Endothelial cell of umbilical vein (primary cell): ENCODE data around the gene USP48. TPM values are rescaled to one million over a fixed set of nuclear protein-coding genes. Genes with fewer than 3 reads are reported as not detected.
A peak's percentile ranks its signal among the peaks of the same experiment; 100 is the strongest.

ENCODE experiments used
- BruUV-seq: library from RNA; stranded (reverse); fragments of 400-500 nt; replicated peaks from 2 replicates; lab custom pipeline; 2021; lab: Mats Ljungman, UMichigan
- CTCF ChIA-PET: fragments of 300-600, 350-600 bp; sonication (Branson Sonifier 250); formaldehyde crosslinking; loops from one replicate; lab custom pipeline; 2021; ENCODE audit warnings: antibody characterized with exemption, inconsistent platforms; lab: Charles Lee
- POLR2A ChIA-PET: fragments of 300-600, 350-600 bp; sonication (Branson Sonifier 250); formaldehyde crosslinking; loops from one replicate; lab custom pipeline; 2021; ENCODE audit warnings: antibody characterized with exemption, inconsistent platforms; lab: Charles Lee
- DNase-seq: peaks from one replicate; pipeline ENCODE4 v3.0.0-alpha.2; 2011; ENCODE audit warnings: low read depth, low spot score
- FAIRE-seq: peaks from 2 replicates; lab custom pipeline; 2011; peaks lifted over from hg19 to GRCh38; lab: Jason Lieb, UNC
- H2AFZ ChIP-seq: 2 replicates; pipeline ENCODE4 v1.6.0; 2012; ENCODE audit warnings: low read depth, low read length, control low read depth, inconsistent platforms
- H3K27ac ChIP-seq: 2 replicates; pipeline ENCODE4 v1.5.1; 2011; ENCODE audit warnings: low read depth, mild to moderate bottlenecking, control low read depth, low read length, moderate library complexity; ENCODE audit not compliant: insufficient read depth
- H3K27me3 ChIP-seq, 2 experiments: 2 replicates each; pipeline versions ENCODE4 v1.6.0 to v1.6.1; 2011; ENCODE audit warnings: low read length in 2 of 2, mixed read lengths in 1 of 2; ENCODE audit not compliant: control insufficient read depth in 2 of 2, insufficient read depth in 2 of 2
- H3K36me3 ChIP-seq, 2 experiments: 2 replicates in 1 of 2; 3 replicates in 1 of 2; pipeline ENCODE4 v1.5.1; 2011; ENCODE audit warnings: low read length in 2 of 2, mild to moderate bottlenecking in 1 of 2, moderate library complexity in 1 of 2; ENCODE audit not compliant: control insufficient read depth in 2 of 2, insufficient read depth in 2 of 2; ENCODE audit errors: extremely low read depth in 1 of 2
- H3K4me1 ChIP-seq: 3 replicates; pipeline ENCODE4 v1.5.1; 2011; ENCODE audit warnings: mild to moderate bottlenecking, low read length; ENCODE audit not compliant: control insufficient read depth, insufficient read depth; ENCODE audit errors: extremely low read depth
- H3K4me2 ChIP-seq: 2 replicates; pipeline ENCODE4 v1.6.1; 2011; ENCODE audit warnings: low read length, control low read depth, mixed read lengths; ENCODE audit not compliant: insufficient read depth
- H3K4me3 ChIP-seq, 3 experiments: fragments of 200-600 bp in 1 of 3; sonication (generic), shearing (Covaris generic) in 1 of 3; replicated peaks in 1 of 3; 2 replicates each; pipeline ENCODE4 v1.5.1; 2011 to 2016; ENCODE audit warnings: control low read depth in 3 of 3, low read length in 3 of 3, mild to moderate bottlenecking in 2 of 3, inconsistent platforms in 1 of 3, low read depth in 1 of 3, moderate library complexity in 1 of 3; ENCODE audit not compliant: insufficient read depth in 1 of 3
- H3K79me2 ChIP-seq: 2 replicates; pipeline ENCODE4 v1.6.0; 2012; ENCODE audit warnings: low read length, inconsistent platforms; ENCODE audit not compliant: control insufficient read depth, insufficient read depth
- H3K9ac ChIP-seq: replicated peaks from 2 replicates; pipeline ENCODE3; 2011; ENCODE audit warnings: low read length, control low read depth; ENCODE audit not compliant: insufficient read depth; ENCODE audit errors: extremely low read depth
- H3K9me1 ChIP-seq: replicated peaks from 3 replicates; pipeline ENCODE4 v1.6.0; 2011; ENCODE audit warnings: mild to moderate bottlenecking, low read length; ENCODE audit not compliant: control insufficient read depth, insufficient read depth; ENCODE audit errors: extremely low read depth
- H3K9me3 ChIP-seq: replicated peaks from 2 replicates; pipeline ENCODE4 v1.5.1; 2012; ENCODE audit warnings: low read length, inconsistent platforms; ENCODE audit not compliant: control insufficient read depth, insufficient read depth
- H4K20me1 ChIP-seq: replicated peaks from 2 replicates; pipeline ENCODE3; 2011; ENCODE audit warnings: mild to moderate bottlenecking, low read length; ENCODE audit not compliant: control insufficient read depth, insufficient read depth; ENCODE audit errors: extremely low read depth
- EZH2 ChIP-seq: IDR thresholded peaks from 2 replicates; pipeline ENCODE4 v1.6.1; 2012; ENCODE audit warnings: borderline replicate concordance, low read depth, mild to moderate bottlenecking, moderate library complexity, low read length, inconsistent platforms; ENCODE audit not compliant: severe bottlenecking
- FOS ChIP-seq: IDR thresholded peaks from 2 replicates; pipeline ENCODE4 v1.6.1; 2011; ENCODE audit warnings: mild to moderate bottlenecking, low read length, moderate library complexity, borderline replicate concordance; ENCODE audit not compliant: insufficient read depth
- GATA2 ChIP-seq: IDR thresholded peaks from 2 replicates; pipeline ENCODE4 v1.7.0; 2011; ENCODE audit warnings: low read depth, mild to moderate bottlenecking, moderate library complexity, mixed read lengths, low read length; ENCODE audit not compliant: insufficient read length, insufficient read depth
- JUN ChIP-seq: IDR thresholded peaks from 2 replicates; pipeline ENCODE4 v1.6.1; 2011; ENCODE audit warnings: borderline replicate concordance, low read depth; ENCODE audit not compliant: insufficient read length, insufficient read depth
- MYC ChIP-seq: IDR thresholded peaks from one replicate; pipeline ENCODE4 v1.6.1; 2011; ENCODE audit warnings: mild to moderate bottlenecking, low read depth, low read length
- POLR2A ChIP-seq: IDR thresholded peaks from 2 replicates; pipeline ENCODE4 v1.6.1; 2012; ENCODE audit warnings: low read depth, mild to moderate bottlenecking, control low read depth, low read length
- POLR2AphosphoS5 ChIP-seq: IDR thresholded peaks from 2 replicates; pipeline ENCODE4 v1.6.1; 2012; ENCODE audit warnings: low read depth, mild to moderate bottlenecking, control low read depth, low read length, moderate library complexity; ENCODE audit not compliant: insufficient read depth
- dilution Hi-C: fragments of 300-500 bp; cut with MboI; formaldehyde crosslinking; loops from one replicate; pipeline ENCODE4 v1.15.0; 2019; ENCODE audit warnings: low sequenced_read_pairs; ENCODE audit not compliant: extremely low pct_ligation_motif_present
- intact Hi-C: fragments of 100-400 bp; cut with micrococcal nuclease; formaldehyde crosslinking; loops from one replicate; pipeline ENCODE4 v1.10.0; 2022
- polyA plus RNA-seq, 4 experiments: library from polyadenylated mRNA; depleted of rRNA in 3 of 4; stranded (reverse) in 3 of 4; unstranded in 1 of 4; fragments of >200 nt; gene quantifications; 2 replicates each; pipeline versions ENCODE4 v1.2.1 to v1.2.3, GENCODE V29; 2011 to 2012; ENCODE audit warnings: missing spikeins in 1 of 4
- total RNA-seq: library from RNA; stranded (reverse); gene quantifications from 2 replicates; pipeline ENCODE4 v1.2.3, GENCODE V29; 2021
- TF ChIP-seq, protein P1 (sequence below), 2 donors: IDR thresholded peaks; 1 replicate in 1 of 2; 2 replicates in 1 of 2; pipeline ENCODE4 v1.5.1; 2011; ENCODE audit warnings: low read length in 2 of 2, mild to moderate bottlenecking in 2 of 2, moderate library complexity in 2 of 2, control low read depth in 1 of 2, inconsistent platforms in 1 of 2, low read depth in 1 of 2; ENCODE audit not compliant: insufficient read depth in 1 of 2; ENCODE audit errors: extremely low read depth in 1 of 2
- TF ChIP-seq, protein P2 (sequence below): IDR thresholded peaks from 2 replicates; pipeline ENCODE4 v1.6.1; 2011; ENCODE audit not compliant: insufficient read depth, insufficient read length

Gene USP48
- total and polyA plus RNA-seq, 2 donors (not counting 3 experiments of a cell fraction or from before 2014, with no cell fraction given): 27.2 to 149 TPM

DNA sequence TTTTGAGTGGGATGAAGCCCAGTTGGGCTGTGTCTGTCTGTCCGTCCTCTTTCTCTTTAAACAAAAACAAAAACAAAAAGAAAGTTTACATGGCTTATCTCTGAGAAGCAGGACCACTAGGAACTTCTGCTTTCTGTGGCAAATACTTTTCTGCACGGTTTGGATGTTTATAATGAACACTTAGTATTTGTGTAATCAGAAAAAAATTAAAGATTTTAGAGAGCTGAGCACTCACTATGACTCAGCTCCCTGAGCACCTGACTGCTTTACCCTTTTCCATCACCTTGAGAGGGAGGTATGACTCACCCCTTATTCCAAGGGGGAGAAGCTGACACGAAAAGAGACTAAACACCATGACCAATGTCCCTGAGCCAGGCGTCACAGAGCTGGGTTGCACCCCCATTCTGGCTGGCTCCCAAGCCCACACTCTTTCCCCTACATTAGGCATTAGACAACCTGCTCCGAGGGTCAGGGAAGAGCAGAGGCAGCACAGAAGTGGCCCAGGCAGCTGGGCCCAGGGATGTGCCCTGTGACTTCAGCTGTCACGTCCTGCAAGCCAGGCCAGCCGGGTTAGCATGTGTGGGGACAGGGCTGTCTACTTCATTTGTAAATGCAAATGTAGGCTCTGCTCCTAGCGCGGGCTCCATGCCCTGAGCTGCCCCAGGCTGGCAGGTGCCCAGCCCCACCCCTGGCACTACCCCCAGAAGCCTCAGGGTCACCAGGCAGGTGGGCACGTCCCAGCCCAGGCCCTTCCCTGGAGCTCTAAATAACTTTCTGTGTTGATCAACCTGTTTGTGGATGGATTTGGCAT, 144.2 kb downstream of the USP48 start:
- DNase-seq (no peak), FAIRE-seq (no peak)
- ChIA-PET POLR2A (no interaction called here), CTCF (interaction anchor here (1.0 kb wide), 1 partner anchor 20 kb away, joined by 3 read pairs; no protein-coding TSS in a partner anchor)
- H4K20me1 ChIP-seq: no peaks in the 10 kb centered on the region
- no peak overlapping the region for H3K4me2 ChIP-seq
- H3K9me3 ChIP-seq: no peaks in the 10 kb centered on the region
- no peak overlapping the region for H3K9ac ChIP-seq
- no peaks in the 10 kb centered on the region for H3K36me3 ChIP-seq
- BruUV-seq: no TSS peak
- TF ChIP-seq FOS: peak; percentile 10
- TF ChIP-seq, protein P1, sequence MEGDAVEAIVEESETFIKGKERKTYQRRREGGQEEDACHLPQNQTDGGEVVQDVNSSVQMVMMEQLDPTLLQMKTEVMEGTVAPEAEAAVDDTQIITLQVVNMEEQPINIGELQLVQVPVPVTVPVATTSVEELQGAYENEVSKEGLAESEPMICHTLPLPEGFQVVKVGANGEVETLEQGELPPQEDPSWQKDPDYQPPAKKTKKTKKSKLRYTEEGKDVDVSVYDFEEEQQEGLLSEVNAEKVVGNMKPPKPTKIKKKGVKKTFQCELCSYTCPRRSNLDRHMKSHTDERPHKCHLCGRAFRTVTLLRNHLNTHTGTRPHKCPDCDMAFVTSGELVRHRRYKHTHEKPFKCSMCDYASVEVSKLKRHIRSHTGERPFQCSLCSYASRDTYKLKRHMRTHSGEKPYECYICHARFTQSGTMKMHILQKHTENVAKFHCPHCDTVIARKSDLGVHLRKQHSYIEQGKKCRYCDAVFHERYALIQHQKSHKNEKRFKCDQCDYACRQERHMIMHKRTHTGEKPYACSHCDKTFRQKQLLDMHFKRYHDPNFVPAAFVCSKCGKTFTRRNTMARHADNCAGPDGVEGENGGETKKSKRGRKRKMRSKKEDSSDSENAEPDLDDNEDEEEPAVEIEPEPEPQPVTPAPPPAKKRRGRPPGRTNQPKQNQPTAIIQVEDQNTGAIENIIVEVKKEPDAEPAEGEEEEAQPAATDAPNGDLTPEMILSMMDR (IDR thresholded peaks at IDR 0.05; ENCODE audit: extremely low read depth in 1 of 2, insufficient read depth in 1 of 2, low read depth in 1 of 2, low read length in 2 of 2): no peak
- no peaks in the 10 kb centered on the region for H3K4me1 ChIP-seq
- no peaks in the 10 kb centered on the region for H3K9me1 ChIP-seq
- no peak overlapping the region for H3K4me3 ChIP-seq
- no peak overlapping the region for H3K27ac ChIP-seq
- H2AFZ ChIP-seq: no peak overlapping the region
- dilution Hi-C loops (no loop called here), intact Hi-C loops (no loop called here)
- H3K27me3 ChIP-seq: peaks cover 0 to 3% of the 10 kb centered on the region in 2 experiments
- H3K79me2 ChIP-seq: no peaks in the 10 kb centered on the region

DNA sequence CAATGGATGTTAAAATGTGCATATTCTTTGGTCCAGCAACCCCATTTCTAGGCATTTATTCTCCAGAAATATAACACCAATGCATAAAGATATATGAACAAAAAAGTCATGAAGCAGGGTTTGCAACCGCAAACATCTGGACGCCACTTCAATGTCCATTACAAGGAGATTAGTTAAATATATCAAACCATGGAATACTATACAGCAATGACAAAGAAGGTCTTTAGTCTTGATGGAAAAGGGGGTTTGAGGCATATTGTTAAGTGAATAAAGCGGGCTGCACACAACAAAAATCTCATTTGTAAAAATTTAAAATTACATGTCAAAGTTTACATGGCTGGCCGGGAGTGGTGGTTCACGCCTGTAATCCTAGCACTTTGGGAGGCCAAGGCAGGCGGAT, 145.4 kb downstream of the USP48 start:
- CTCF ChIA-PET: interaction anchor here (0.7 to 1.3 kb wide), 2 partner anchors 27 to 1069 kb away, joined by 3 read pairs; no protein-coding TSS in a partner anchor
- POLR2A ChIA-PET: no interaction called here
- no peak overlapping the region for H3K27ac ChIP-seq
- H2AFZ ChIP-seq: no peak overlapping the region
- no peak overlapping the region for H3K9ac ChIP-seq
- H3K27me3 ChIP-seq: peaks cover 0 to 3% of the 10 kb centered on the region in 2 experiments
- H3K9me1 ChIP-seq: no peaks in the 10 kb centered on the region
- DNase-seq (no peak), FAIRE-seq (no peak)
- no peaks in the 10 kb centered on the region for H3K79me2 ChIP-seq
- H3K9me3 ChIP-seq: no peaks in the 10 kb centered on the region
- intact Hi-C loops: no loop called here
- H3K4me3 ChIP-seq: no peak overlapping the region
- H4K20me1 ChIP-seq: no peaks in the 10 kb centered on the region
- H3K36me3 ChIP-seq: no peaks in the 10 kb centered on the region
- no peaks in the 10 kb centered on the region for H3K4me1 ChIP-seq
- dilution Hi-C loops: no loop called here
- no TSS peak for BruUV-seq
- H3K4me2 ChIP-seq: no peak overlapping the region
- TF ChIP-seq POLR2AphosphoS5: no peak
- TF ChIP-seq, protein P1 (IDR thresholded peaks at IDR 0.05; ENCODE audit: extremely low read depth in 1 of 2, insufficient read depth in 1 of 2, low read depth in 1 of 2, low read length in 2 of 2): no peak
- TF ChIP-seq JUN: no peak
- TF ChIP-seq GATA2: no peak
- no peak for TF ChIP-seq EZH2
- no peak for TF ChIP-seq POLR2A
- no peak for TF ChIP-seq MYC
- TF ChIP-seq, protein P2, sequence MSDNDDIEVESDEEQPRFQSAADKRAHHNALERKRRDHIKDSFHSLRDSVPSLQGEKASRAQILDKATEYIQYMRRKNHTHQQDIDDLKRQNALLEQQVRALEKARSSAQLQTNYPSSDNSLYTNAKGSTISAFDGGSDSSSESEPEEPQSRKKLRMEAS: no peak
- no peak for TF ChIP-seq FOS
